AG10803 (cell line): ENCODE results near the gene FUT8.

Experiments
- DNase-seq: peaks from one replicate; pipeline ENCODE4 v3.0.0; 2010; ENCODE audit warnings: low read depth
- H3K4me3 ChIP-seq: 2 replicates; pipeline ENCODE4 v1.5.1; 2011; ENCODE audit warnings: mild to moderate bottlenecking, low read length, control low read depth
- TF ChIP-seq, protein P1 (sequence below): conservative IDR thresholded peaks from 2 replicates; pipeline ENCODE4 v1.5.1; 2011; ENCODE audit warnings: mild to moderate bottlenecking, low read length, control low read depth, inconsistent platforms

Gene FUT8

DNA sequence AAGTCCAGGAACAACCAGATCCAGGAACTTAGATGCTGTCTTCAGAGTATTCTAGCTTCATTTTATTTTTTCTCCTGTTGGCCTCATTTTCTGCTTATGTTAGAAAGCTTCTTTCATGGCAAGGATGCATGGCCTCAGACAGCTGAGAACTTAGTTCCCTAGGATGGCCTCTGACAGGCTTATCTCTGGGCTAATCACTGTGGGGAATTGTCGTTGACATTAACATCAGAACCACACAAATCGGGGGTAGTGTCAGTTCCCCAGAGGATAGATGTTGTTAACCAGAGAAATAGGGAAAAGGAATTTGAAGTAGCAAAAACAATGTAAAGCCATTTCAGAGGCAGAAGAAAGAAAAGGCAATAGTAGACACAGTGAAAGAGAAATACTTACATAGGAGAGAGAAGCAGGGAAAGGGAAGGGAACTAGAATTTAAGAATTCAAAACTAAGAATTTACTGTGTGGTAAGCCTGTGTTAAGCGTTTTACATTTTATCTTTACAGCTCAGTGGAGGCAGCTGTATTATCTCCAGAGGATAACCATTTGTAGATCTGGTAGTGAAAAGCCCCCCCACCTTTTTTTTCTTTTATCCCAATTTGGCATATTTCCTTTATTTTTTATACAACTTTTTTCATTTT lies 21.8 kb downstream of the FUT8 start:
- TF ChIP-seq, protein P1, sequence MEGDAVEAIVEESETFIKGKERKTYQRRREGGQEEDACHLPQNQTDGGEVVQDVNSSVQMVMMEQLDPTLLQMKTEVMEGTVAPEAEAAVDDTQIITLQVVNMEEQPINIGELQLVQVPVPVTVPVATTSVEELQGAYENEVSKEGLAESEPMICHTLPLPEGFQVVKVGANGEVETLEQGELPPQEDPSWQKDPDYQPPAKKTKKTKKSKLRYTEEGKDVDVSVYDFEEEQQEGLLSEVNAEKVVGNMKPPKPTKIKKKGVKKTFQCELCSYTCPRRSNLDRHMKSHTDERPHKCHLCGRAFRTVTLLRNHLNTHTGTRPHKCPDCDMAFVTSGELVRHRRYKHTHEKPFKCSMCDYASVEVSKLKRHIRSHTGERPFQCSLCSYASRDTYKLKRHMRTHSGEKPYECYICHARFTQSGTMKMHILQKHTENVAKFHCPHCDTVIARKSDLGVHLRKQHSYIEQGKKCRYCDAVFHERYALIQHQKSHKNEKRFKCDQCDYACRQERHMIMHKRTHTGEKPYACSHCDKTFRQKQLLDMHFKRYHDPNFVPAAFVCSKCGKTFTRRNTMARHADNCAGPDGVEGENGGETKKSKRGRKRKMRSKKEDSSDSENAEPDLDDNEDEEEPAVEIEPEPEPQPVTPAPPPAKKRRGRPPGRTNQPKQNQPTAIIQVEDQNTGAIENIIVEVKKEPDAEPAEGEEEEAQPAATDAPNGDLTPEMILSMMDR: no peak
- peak; percentile 6 for DNase-seq
- no peak overlapping the region for H3K4me3 ChIP-seq

DNA sequence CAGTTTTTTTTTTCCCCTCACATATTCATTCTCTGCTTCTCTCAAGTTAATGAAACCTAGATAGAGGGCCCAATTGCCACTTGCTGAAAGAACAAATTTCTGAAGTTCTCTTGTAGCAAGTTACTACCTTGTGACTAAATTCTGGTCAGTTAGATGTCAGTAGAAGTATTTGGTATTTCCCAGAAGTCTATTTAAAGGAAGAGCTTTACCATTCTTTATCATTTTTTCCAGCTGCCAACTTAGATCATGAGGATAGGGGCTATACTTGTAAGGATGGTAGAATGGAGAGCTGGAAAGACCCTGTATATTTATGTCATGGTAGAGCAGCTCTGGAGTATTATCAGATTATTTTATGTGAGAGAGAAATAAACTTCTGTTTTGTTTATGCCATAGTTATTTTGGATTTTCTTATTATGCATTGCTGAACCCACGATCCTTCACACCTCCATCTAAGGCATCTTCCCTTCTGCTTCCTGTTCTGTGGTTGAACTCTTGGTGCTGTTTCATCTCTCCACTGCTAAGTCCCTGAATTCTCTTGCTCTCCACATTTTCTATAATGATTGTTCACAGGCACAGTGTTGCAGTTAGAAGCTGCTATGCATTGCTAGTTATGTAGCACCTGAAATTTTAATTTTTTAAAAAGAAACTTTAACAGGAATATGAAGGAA lies 25.9 kb downstream of the FUT8 start:
- TF ChIP-seq, protein P1: no peak
- DNase-seq: no peak
- no peak overlapping the region for H3K4me3 ChIP-seq

DNA sequence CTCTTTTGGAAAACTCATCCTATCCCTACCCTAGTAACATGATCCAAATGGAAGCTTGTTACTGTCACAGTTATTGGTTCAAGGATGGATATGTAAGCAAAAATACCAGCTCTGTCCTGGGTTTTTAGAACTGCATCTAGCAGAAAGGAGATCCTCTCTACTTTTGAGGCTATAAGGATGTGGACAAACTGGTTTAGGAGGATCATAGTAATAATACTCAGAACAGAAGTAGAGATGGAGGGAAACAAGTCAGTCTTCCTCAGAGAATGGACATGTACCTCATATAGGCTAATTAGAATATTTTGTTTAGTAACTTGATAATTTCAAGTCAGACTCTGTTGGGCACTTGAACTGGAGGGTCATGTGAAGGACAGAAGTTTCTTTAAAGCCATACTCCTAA lies 26.6 kb downstream of the FUT8 start:
- no peak for DNase-seq
- TF ChIP-seq, protein P1: no peak
- H3K4me3 ChIP-seq: no peak overlapping the region

DNA sequence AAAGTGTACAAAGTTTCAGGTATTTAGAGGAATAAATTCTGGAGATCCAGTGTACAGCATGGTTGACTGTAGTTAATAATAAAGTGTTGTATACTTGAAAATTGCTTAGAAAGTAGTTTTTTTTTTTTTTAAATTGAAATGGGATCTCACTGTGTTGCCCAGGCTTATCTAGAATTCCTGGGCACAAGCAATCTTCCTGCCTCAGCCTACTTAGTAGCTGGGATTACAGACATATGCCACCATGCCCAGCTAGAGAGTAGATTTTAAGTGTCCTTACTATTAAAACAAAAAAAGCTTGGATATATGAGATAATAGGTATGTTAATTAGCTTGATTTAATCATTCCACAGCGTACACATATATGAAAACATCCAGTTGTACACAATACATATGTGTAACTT lies 27.7 kb downstream of the FUT8 start:
- no peak overlapping the region for H3K4me3 ChIP-seq
- DNase-seq: no peak
- TF ChIP-seq, protein P1: no peak

DNA sequence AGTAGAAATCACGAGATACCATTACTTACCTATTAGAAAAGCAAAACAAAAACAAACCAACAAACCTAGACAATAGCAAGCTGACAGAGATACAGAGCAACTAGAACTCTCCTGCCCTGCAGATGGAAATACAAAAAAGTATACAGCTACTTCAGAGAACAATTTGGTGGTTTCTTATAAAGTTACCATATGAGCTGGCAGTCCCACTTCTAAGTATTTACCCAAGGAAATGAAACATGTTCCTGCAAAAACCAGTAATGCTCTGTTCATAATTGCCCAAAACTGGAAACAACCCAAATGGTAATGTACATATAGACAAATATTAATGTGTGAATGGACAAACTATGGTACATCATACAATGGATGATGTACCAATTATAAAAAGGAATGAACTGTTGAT lies 31.7 kb downstream of the FUT8 start:
- TF ChIP-seq, protein P1: no peak
- DNase-seq: no peak
- H3K4me3 ChIP-seq: no peak overlapping the region

DNA sequence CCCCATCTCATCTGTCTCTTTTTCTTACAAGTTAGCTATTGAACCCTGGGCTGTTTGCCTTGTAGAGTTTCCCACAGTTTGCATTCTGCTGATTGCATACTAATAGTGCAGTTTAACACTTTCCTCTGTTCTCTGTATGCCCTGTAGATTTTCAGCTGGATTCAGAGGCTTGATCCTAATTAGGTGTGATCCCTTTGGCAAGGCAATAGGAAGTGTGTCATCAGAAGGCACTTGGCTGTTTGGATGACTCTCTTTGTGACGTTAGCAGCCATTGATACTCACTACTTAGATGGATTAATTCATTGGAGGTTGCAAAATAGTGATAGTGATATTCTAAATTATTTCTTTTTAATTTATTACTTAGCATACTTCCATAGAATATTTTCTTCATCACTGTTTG lies 33.6 kb downstream of the FUT8 start:
- no peak overlapping the region for H3K4me3 ChIP-seq
- TF ChIP-seq, protein P1: no peak
- peak; percentile 44 for DNase-seq

DNA sequence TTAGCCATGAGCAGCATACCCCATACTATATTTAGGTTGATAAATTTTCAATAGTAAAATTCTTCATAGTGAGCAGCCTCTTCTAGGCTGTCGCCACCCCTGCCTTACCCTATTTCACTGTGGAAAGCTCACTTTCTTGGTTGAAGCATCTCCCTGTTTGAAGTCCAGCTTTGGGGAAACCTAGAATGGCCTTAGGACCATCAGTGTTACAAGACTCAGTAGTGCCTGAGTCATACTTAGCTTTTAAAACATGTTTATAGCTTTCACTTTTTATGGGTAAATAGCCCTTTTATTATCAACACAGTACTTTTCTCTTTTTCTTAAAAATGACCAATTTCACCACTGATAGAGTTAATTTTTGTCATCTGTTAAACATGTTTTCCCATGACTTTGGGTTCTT lies 37.1 kb downstream of the FUT8 start:
- no peak overlapping the region for H3K4me3 ChIP-seq
- no peak for DNase-seq
- TF ChIP-seq, protein P1: no peak
